SH-SY5Y (cell line): ENCODE data around the gene ING3.

ENCODE experiments used
- GATA2 ChIP-seq: IDR thresholded peaks from 2 replicates; pipeline ENCODE4 v1.6.1; 2011; ENCODE audit warnings: mild to moderate bottlenecking, low read depth, low read length
- GATA3 ChIP-seq: IDR thresholded peaks from 2 replicates; pipeline ENCODE4 v1.6.1; 2011; ENCODE audit warnings: low read depth, mild to moderate bottlenecking, low read length, moderate library complexity

DNA sequence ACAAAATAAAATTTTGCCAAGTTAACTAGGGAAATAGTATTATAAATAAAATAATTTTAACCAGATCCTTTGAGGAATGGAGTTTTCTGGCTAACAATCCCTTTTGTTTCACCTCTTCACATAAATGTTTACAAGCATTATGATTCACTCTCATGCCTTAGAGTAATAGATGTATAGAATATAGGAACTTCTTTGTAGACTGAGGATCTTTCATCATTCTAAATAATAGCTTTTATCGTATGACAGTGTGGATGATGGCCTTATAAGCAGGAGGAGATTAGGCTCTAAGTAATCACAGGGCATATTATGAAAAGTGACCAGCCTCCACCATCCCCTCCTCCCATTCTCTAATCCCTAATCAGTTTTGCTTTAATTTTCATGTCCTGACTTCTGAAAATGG lies 13.5 kb downstream of the ING3 start:
- TF ChIP-seq GATA2, result no peak
- no peak for TF ChIP-seq GATA3
